Transverse colon (tissue), 4 donors: ENCODE measurements around the gene BACH1. TPM values are rescaled to one million over a fixed set of nuclear protein-coding genes. Genes with fewer than 3 reads are reported as not detected.

Source experiments
- DNase-seq: peaks from one replicate; pipeline ENCODE4 v3.0.0-alpha.2; 2019
- H3K27ac ChIP-seq, 4 donors: fragments of 200-600 bp; sonication (generic); 2 replicates each; pipeline ENCODE4 v1.5.1; 2016 to 2018; ENCODE audit warnings: inconsistent platforms in 4 of 4
- H3K27me3 ChIP-seq: fragments of 200-600 bp; sonication (generic); 2 replicates; pipeline ENCODE4 v1.5.1; 2017; ENCODE audit warnings: inconsistent platforms
- H3K36me3 ChIP-seq, 4 donors: fragments of 200-600 bp; sonication (generic); 2 replicates each; pipeline ENCODE4 v1.5.1; 2017 to 2019; ENCODE audit warnings: inconsistent platforms in 4 of 4
- H3K4me1 ChIP-seq, 4 donors: fragments of 200-600 bp; sonication (generic); 2 replicates each; pipeline ENCODE4 v1.5.1; 2017 to 2020; ENCODE audit warnings: inconsistent platforms in 4 of 4
- H3K4me3 ChIP-seq, 4 donors: fragments of 200-600 bp; sonication (generic); 1 replicate in 1 of 4; 2 replicates in 3 of 4; pipeline versions ENCODE4 v1.5.1 to v1.6.1; 2017 to 2019; ENCODE audit warnings: inconsistent platforms in 4 of 4
- H3K9me3 ChIP-seq, 2 donors: fragments of 200-600 bp; sonication (generic); 2 replicates each; pipeline ENCODE4 v1.5.1; 2017 to 2019; ENCODE audit warnings: inconsistent platforms in 2 of 2
- EP300 ChIP-seq: sonication (generic); formaldehyde crosslinking; IDR thresholded peaks from one replicate; pipeline ENCODE4 v1.6.1; 2017; ENCODE audit warnings: antibody characterized with exemption, low read depth
- POLR2A ChIP-seq: fragments of 450-650 bp; IDR thresholded peaks from one replicate; pipeline ENCODE4 v1.6.1; 2016; ENCODE audit warnings: antibody characterized with exemption, mild to moderate bottlenecking, moderate library complexity
- POLR2AphosphoS5 ChIP-seq, 3 donors: sonication (generic); formaldehyde crosslinking; IDR thresholded peaks; one replicate each; pipeline ENCODE4 v1.6.1; 2016; ENCODE audit warnings: antibody characterized with exemption in 3 of 3
- WGBS, 2 donors: methylation state at CpG; one replicate each; pipeline ENCODE4 v1.1.5; 2018; ENCODE audit warnings: low coverage in 1 of 2; 5-methylcytosine and 5-hydroxymethylcytosine counted together
- in situ Hi-C, 4 donors: fragments of 200-750 bp; cut with MboI; loops; one replicate each; pipeline versions ENCODE4 v1.15.0 to v1.15.1; 2017; ENCODE audit warnings: low sequenced_read_pairs in 3 of 4, low pct_ligation_motif_present in 1 of 4, low pct_unique_long_range_greater_than_20kb in 1 of 4
- intact Hi-C: fragments of 100-400 bp; cut with DNase I; formaldehyde crosslinking; loops from one replicate; pipeline ENCODE4 v1.15.1; 2023; ENCODE audit warnings: low total_unique reads
- total RNA-seq, 4 donors: library from RNA; depleted of rRNA; stranded (reverse); fragments of >200 nt; gene quantifications; one replicate each; pipeline ENCODE4 v1.1.0, GENCODE V29; 2016
- TF ChIP-seq, protein P1 (sequence below), 5 experiments: fragments of 200-600 bp in 3 of 5; fragments of 450-650 bp in 2 of 5; sonication (generic) in 3 of 5; IDR thresholded peaks; 1 replicate in 2 of 5; 2 replicates in 3 of 5; pipeline ENCODE4 v1.5.1; 2016 to 2017; ENCODE audit warnings: antibody characterized with exemption in 5 of 5, inconsistent platforms in 3 of 5, mild to moderate bottlenecking in 2 of 5, moderate library complexity in 1 of 5

BACH1 gene
- total RNA-seq, 4 donors from 2014 or later = 31.8 to 92.1 (median 42.0) TPM

DNA sequence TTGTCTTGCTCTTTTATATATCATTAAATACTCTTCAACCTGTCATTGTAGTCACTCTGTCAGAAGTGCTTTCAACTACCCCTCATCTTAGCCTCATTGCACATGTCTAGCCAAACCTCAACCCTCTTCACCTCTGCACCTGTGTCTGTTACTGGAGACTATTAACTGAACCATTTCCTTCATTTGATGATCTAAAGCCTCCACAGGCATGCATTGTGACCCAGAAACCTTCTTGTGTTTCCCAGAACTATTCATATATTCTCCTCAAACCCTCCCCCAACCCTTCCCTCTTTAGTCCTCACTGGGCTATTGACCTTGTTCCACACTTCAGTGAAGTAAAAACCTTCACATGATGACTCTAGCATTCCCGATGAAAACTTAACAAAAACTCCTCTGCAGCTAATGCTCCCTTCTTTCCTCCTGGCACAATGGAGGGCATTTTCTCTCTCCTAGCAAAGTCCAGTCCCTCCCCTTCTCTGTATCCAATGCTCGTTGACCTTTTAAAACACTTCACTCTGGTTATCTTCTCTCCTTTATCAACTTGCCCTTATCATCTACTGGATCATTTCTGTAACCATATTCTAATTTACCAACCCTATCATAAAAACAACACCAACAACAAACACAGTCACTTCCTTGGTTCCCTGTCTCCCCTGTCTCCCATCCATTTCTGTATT, 86.1 kb downstream of the BACH1 start:
- 53 to 59% methylated on average over 2 of the region's 2 CpGs for WGBS, 2 donors
- TF ChIP-seq, protein P1, sequence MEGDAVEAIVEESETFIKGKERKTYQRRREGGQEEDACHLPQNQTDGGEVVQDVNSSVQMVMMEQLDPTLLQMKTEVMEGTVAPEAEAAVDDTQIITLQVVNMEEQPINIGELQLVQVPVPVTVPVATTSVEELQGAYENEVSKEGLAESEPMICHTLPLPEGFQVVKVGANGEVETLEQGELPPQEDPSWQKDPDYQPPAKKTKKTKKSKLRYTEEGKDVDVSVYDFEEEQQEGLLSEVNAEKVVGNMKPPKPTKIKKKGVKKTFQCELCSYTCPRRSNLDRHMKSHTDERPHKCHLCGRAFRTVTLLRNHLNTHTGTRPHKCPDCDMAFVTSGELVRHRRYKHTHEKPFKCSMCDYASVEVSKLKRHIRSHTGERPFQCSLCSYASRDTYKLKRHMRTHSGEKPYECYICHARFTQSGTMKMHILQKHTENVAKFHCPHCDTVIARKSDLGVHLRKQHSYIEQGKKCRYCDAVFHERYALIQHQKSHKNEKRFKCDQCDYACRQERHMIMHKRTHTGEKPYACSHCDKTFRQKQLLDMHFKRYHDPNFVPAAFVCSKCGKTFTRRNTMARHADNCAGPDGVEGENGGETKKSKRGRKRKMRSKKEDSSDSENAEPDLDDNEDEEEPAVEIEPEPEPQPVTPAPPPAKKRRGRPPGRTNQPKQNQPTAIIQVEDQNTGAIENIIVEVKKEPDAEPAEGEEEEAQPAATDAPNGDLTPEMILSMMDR (IDR thresholded peaks at IDR 0.05) = no peak
- TF ChIP-seq POLR2A (no peak), POLR2AphosphoS5 (IDR thresholded peaks at IDR 0.05) (no peak), EP300 (no peak)
- Histone ChIP-seq H3K9me3 (no peaks in the 10 kb centered on the region), H3K27ac (no peak overlapping the region), H3K36me3 (no peaks in the 10 kb centered on the region), H3K27me3 (no peaks in the 10 kb centered on the region), H3K4me1 (peaks cover 0 to 6% (median 0%) of the 10 kb centered on the region in 4 donors), H3K4me3 (no peak overlapping the region)
- no peak for DNase-seq
- intact Hi-C loops = no loop called here
- in situ Hi-C loops = no loop called here

DNA sequence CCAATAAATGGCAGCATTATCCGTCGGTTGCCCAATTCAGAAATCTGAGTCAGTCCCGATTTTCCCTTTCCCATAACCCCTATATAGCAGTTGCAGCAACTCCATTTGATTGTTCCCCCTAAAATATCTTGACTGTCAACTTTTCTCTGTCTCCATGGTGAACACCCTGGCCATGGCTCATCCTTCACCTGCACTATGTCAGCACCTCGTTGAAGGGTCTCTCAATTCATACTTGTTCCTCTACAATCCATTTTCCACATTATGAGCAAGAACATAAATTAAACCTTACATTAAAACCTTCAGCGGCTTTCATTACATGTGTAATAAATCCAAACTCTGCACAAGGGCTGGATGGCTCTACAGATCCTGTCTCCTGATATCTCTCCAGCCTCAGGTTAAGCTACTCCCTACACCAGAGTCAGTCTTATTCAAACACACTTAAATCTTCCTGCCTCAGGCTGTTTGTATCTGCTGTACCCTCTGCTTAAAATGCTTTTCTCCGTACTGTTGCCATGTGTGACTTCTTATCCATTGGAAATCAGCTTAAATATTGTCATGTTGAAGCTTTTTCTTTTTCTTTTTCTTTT, 87.3 kb downstream of the BACH1 start:
- intact Hi-C loops (no loop called here), in situ Hi-C loops (no loop called here)
- Histone ChIP-seq H3K27me3 (no peaks in the 10 kb centered on the region), H3K4me1 (peaks cover 0 to 6% (median 0%) of the 10 kb centered on the region in 4 donors), H3K9me3 (no peaks in the 10 kb centered on the region), H3K4me3 (no peak overlapping the region), H3K36me3 (no peaks in the 10 kb centered on the region), H3K27ac (no peak overlapping the region)
- no peak for TF ChIP-seq POLR2A
- TF ChIP-seq, protein P1 (IDR thresholded peaks at IDR 0.05) = no peak
- TF ChIP-seq POLR2AphosphoS5 (IDR thresholded peaks at IDR 0.05) = no peak
- DNase-seq = no peak
- WGBS, 2 donors = 82 to 84% methylated on average over 6 of the region's 6 CpGs

DNA sequence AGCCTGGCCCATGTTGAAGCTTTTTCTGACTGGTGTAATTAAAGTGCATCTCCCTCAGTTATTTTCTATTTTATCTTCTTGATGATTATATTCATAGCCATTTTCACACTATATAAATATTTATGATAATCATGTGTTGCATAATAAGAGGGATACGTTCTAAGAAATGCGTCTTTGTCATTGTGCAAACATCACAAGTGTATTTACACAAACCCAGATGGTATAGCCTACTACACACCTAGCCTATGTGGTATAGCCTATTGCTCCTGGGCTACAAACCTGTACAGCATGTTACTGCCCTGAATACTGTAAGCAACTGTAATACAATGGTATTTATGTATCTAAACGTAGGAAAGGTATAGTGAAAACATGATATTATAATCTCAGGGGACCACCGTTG, 88.1 kb downstream of the BACH1 start:
- Histone ChIP-seq H3K4me3 (no peak overlapping the region), H3K36me3 (no peaks in the 10 kb centered on the region), H3K4me1 (peaks cover 0 to 6% (median 0%) of the 10 kb centered on the region in 4 donors), H3K27ac (no peak overlapping the region), H3K27me3 (no peaks in the 10 kb centered on the region), H3K9me3 (no peaks in the 10 kb centered on the region)
- DNase-seq = no peak
- in situ Hi-C loops = no loop called here
- WGBS, 2 donors = 73 to 82% methylated on average over 4 of the region's 4 CpGs
- TF ChIP-seq EP300 = no peak
- no peak for TF ChIP-seq POLR2AphosphoS5 (IDR thresholded peaks at IDR 0.05)
- no peak for TF ChIP-seq POLR2A
- TF ChIP-seq, protein P1 (IDR thresholded peaks at IDR 0.05) = no peak
- intact Hi-C loops = no loop called here

DNA sequence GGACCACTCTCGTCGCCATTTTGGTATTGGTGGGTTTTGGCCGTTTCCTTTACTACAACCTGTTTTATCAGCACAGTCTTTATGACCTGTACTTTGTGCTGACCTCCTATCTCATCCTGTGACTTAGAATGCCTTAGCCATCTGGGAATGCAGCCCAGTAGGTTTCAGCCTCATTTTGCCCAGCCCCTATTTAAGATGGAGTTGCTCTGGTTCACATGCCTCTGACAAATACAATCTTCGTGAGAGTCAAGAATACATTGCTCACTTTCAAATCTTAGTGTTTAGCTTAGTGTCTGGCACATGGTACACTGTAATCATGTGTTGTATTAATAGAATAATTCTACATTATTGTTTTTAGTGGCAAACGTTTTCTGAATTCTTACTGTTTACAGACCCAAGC, 88.9 kb downstream of the BACH1 start:
- DNase-seq = no peak
- no peak overlapping the region for H3K27ac ChIP-seq
- WGBS, 2 donors = 86 to 98% methylated on average over 5 of the region's 5 CpGs

More for the DNA sequence above, 88.9 kb downstream of the BACH1 start:
- TF ChIP-seq EP300 = no peak
- TF ChIP-seq, protein P1 (IDR thresholded peaks at IDR 0.05) = no peak
- no peak for TF ChIP-seq POLR2AphosphoS5 (IDR thresholded peaks at IDR 0.05)
- no peak for TF ChIP-seq POLR2A
- Histone ChIP-seq H3K9me3 (no peaks in the 10 kb centered on the region), H3K4me1 (peaks cover 0 to 6% (median 0%) of the 10 kb centered on the region in 4 donors), H3K36me3 (no peaks in the 10 kb centered on the region), H3K4me3 (no peak overlapping the region), H3K27me3 (no peaks in the 10 kb centered on the region)
- intact Hi-C loops = no loop called here
- in situ Hi-C loops = no loop called here
